GM21786 (cell line): ENCODE results near the gene MRPL9.
"Not testable (repeated sequence)": the region's sequence is repeated elsewhere in the genome, so short reads cannot be mapped to it uniquely, and the experiment has no call there.

ENCODE experiments used
- ATAC-seq: cut with Tn5 transposase; IDR thresholded peaks from one replicate; pipeline ENCODE4 v1.9.1; 2021; ENCODE audit not compliant: unreplicated experiment

Gene MRPL9

DNA sequence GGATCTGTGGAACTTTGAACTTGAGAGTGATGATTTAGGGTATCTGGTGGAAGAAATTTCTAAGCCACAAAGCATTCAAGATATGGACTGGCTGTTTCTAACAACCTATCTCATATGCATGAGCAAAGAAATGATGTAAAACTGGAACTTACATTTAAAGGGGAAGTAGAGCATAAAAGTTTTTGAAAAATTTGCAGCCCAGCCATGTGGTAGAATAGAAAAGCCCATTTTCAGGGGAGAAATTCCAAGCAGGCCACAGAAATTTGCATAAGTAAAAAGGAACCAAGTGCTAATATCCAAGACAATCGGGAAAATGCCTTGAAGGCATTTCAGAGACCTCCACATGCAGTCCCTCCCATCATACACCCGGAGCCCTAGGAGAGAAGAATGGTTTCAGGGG, 26.3 kb downstream of the MRPL9 start:
- ATAC-seq = no peak

DNA sequence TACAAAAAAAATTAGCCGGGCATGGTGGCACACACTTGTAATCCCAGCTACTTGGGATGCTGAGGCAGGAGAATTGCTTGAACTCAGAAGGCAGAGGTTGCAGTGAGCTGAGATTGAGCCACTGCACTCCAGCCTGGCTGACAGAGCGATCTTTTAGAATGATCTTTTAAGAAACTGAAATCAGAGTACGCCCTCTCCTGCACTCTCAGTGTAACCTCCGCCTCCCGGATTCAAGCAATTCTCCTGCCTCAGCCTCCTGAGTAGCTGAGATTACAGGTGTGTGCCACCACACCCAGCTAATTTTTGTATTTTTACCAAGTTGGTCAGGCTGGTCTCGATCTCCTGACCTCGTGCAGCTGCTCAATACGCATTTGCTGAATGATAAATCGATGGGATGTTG, 29.3 kb downstream of the MRPL9 start:
- ATAC-seq = not testable (repeated sequence)

DNA sequence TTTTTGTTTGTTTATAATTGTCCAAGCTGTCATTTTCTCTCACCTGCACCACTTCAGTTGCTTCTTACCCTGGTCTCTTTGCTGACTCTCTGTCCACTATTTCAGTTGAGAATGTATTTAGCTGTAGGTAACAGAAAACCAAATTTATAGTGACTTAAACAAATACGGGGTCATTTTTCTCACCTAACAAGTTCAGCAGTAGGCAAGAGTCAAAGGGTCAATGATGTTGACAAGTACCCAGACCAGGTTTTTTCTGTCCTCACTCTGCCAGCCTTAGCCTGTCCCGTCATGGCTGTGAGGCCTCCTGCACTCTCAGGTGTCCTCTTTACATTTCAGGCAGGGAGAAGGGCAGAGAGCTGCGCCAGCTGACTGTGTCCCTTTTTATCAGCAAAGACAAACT, 30.2 kb downstream of the MRPL9 start:
- ATAC-seq = no peak

DNA sequence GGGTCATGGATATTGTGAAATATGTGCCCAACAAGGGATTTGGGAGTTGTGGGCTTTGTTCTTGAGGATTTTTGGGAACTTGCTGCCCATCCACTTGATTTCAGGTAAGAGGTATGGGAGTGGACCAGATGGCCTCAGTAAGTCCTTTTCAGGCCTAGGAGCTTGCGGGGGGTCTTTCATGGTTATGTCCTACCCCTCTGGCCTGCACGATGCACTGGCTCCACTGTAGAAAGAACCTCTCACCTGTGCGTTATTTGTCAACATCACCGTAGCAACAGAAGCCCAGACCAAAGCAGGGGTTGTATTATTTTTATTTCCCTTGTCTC, 33.4 kb downstream of the MRPL9 start:
- no peak for ATAC-seq

DNA sequence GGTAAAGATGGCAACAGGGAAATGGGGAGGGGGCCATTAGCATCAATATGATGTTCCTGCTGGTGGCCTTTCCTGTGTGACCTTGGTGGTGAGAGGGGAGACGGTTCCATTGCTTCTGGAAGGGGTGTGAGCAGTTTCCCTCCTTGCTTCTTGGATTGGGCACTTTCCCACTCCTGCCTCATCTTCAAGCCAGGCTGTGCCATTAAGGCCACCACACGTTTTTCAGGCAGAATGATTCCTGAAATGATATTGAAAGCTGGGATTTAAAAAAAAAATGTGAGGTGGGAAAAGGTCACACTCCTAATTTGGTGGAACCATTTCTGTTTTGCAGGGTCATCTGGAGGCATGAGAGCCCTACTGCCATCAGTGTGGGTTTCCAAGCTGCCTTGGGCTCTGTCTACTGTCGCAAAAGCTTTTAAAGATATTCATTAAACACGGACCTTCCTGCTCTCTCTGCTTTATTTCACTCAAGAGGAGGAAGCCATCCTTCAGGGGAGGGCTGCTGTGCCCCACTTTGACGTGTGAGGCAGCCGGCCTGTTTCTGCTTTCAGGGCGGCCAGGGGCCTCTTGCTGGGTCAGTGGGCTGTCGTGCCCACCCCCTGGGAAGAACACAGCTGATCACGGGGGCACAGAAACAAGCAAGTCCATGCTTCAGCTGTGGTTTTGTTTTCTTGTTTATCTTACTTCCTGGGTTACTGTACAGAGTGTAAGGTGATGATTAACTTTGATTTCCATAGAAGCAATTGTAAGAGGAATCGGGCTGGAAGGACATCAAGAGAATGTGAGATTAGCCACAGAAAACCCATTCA, 33.9 kb downstream of the MRPL9 start:
- ATAC-seq = no peak

DNA sequence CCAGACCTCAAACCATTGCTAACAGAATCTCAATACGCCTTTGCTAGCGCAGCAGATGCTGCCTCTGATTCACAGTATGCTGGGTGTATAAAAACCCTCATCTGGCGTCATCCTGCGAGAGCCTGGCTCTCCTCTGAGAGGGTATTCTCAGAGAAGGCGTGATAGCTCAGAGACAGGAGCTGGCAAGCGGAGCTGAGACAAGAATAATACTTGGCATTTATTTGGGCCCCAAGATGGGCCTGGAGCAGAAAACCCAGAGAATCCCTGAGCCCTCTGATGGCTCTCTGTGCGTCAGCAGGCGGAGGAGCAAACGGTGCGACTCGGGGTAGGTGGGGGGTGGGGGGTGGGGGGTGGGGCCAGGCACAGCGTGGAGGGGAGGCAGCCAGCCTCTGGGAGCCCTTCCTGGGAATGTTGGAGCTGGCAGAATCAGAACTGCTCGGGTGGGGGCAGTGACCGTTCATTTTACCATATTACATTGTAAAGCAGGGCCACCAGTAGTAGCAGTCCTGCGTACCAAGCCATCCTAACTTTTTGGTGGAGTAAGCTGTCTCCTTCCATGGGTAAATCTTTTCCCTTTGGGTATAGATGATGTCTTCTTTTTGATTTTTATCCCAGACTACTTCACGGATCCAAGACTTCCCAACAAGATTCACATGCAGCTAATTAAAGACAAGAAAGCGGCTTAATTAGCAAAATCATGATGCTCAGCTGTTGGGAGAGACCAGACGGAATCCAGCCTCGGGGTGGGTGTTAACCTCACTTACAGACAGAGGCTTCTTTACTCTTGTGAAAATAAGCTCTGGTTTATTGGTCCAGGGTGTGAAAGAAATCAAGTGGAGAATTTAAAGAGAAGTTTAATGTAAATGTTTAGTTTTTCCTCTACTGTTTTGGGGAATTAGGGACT, 34.9 kb downstream of the MRPL9 start:
- ATAC-seq = no peak

DNA sequence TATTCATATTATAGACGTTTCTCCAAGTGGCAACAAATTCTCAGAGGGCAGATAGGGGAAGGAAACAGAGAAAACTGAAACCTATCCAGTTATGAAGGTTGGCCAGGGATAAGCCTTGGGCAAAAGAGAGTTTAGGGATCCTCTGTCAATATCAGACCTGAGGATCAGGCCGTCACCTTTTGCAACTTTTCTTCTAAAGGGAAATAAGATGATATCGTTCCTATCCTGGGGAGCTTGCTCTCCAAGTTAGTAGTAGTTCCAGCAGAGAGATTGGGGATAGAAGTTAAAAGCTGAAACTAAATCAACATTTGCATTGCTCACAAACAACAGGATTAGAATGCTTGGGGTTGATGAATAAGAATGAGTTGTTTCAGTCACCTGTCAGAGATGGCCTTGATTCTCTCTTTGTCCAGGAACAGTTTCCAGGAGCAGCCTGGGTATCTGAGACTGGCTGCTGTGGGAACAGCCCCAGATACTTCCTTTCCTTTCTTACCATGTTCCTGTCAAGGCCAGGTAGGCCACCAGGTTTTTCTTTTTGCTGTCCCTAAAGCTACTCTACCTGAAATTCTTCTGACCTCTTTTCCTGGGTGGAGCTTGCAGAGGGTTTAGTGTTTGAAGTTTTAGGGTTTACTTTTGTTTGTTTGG, 39.4 kb downstream of the MRPL9 start:
- no peak for ATAC-seq

DNA sequence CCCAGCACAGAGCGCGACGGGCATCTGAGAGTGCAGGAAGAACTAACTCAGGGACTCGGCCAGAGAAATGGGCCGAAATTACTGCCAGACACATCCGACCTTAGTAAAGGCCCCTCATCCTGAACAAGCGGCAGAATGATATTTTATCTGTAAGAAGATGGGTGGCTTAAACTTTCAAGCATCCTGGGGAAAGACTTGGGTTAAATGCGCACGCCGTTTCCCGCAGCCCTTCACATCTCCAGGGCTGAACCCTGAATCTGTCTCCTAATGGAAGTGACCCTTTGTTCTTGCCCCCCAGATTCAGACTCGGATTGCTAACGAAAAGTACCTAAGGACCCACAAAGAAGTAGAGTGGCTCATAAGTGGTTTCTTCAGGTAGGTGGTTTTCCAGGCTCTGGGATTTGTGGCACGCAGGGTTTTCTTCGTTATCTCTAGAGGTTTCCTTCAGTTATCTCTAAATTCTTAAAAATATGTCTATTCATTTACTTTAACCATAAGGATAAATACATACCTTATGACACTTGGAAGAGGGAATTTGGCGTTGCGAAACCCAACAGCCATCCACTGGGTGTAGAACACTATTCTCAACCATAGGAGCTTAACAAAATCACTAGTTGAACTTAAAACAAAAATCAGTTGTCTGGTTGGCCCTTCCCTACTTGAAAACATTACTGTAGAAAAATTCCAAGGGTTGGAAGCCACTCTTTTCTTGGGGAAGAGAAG, 41.3 kb downstream of the MRPL9 start:
- no peak for ATAC-seq

DNA sequence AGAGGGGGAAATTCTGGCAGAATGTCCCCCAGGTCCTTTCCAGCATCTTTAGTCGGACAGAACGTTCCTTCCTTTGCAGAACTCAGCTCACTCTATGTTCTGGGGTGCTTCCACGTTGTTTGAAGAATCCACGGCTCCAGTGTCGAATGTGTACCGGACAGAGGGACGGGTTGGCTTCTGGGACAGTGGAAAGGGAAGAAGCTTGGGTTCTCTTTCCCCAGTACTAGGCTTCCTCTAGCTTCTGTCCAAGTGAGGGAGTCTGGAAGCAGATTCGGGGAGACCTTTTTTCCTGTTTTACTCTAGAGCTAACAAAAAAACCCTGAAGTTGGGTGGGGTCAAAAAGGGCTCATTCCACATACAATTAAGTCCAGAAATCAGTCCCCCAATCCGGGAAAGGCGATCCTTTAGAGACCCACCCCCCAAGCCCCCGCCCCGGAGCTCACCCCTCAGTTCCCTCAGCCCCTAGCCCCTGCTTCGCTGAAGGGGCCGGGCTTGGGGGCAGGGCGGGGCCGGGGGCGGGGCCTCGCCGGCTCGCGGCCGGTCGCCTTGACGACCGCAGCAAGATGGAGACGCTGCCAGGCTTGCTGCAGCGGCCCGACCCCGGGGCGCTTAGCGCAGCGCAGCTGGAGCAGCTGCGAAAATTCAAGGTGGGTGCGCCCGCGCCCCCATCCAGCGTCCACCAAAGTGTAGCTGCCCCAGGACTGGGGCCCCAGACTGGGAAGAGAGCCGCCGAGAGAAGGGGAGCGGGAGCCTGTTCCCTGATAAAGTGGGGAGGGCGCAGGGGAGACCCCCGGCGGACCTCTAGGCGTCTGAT, 42.1 kb downstream of the MRPL9 start, which contains the start of gene RIIAD1:
Gene RIIAD1 (plus strand): TSS at position 549 of the 814 bp plus-strand sequence. CDS start 15 bp downstream, at position 564.
- ATAC-seq = no peak

DNA sequence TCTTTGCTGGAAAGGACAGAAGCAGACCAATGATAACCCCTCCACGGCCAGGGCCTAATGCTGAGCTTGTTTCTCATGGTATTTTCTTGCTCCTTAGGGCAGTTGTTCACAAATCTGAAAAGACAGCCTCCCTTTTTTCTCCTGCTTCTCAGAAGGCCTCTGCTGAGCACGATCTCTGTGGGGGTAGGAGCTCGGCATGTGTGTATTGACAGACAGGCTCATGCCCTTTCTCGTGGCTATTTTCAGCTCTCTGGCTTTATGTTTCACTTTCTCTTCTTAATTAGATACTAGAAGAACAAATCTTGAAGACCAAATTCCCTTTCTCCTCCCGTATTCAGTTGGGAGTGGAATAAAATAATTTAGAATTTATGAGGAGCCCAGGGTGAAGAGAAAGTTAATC, 42.7 kb downstream of the MRPL9 start:
- ATAC-seq = no peak

DNA sequence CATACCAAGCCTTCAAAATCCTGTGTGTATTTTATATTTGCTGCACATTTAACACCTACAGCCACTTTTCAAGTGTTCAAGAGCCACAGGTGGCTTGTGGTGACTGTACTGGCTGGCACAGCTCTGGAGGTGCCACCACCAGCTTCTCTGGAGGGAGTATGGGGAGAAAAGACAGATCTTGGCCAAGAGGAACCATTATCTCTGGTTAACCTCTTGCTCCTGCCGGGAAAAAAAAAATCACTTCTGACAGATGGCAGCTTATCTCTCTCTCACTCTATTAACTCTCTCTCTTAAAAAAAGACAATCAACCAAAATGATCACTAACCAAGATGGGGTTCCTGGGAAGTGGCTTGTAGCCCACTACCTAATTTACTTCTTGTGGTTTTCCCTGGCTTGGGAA, 43.2 kb downstream of the MRPL9 start:
- no peak for ATAC-seq

DNA sequence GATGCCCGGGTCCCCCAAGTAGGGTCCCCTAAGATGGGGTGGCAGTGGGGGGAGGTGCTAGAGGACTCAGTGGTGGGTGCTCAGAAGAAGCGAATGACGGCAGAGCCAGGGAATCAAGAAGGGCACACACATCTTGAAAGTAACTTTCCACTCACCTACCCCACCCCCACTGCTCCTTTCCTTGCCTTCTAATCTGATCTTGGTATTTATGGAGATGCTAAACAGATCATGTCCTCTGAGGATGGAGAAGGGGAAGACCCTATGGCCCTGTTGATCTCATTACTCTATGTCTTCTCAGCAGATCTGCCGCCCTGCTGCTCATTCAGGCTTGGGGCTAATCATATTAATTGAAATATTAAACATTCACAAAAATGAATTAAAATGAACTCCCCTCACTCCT, 44.6 kb downstream of the MRPL9 start:
- ATAC-seq = no peak

DNA sequence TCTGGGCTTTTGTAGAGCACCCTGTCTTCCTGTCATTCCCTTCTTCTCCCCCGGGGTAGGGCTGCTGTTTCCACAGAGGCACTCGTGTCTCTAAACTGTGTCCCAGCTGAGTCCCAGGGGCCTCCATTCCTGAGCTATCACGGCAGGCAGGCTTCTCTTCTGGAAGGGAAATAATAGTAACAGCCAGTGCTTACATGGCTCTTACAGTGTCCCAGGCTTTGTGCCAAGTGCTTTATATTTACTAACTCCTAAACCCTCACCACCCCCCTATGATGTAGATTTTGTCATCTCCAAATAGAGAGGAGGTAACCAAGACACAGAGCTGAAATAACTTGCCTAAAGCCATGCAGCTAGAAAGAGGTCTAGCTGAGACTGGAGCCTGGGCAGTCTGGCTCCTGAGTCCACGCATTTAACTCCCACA, 45.3 kb downstream of the MRPL9 start:
- ATAC-seq = no peak

DNA sequence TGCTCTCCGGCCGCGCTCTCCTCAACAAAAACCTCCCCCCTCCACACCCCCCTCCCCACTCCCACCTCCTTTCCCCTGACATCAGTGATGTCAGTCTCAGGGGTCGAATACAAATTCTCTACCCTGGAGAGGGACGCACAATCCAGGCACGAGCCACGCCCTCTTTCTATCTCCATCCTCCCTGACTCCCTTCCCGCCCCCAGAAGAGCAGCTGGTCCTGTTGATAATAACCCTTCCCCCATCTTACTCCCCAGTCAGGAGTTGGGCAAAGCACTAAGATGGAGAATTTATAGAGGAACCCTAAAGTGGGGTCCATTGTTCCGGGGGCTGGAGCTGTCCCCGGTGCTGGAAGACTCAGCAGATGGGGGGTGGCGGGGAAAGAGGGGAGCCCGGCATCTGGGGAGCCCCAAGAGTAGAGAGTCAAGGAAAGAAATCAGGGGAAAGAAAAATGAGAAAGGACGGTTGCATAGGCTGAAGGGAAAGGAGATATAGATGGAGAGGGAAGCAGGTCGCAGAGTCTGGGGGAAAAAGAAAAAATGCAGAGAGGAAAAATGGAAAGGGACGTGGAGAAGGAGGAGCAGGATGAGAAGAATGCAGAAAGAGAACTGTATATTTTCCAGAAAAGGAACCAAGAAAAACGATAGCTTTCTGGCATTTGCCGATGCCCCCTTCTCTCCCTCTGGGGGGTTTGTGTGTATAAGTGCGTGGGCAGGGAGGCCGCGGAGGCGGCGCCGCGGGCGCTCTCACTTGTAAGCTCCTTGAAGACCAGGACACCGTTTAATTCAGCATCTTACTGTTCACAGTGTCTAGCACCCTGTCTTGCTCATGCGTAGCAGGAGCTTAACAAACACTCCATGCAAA, 46.3 kb downstream of the MRPL9 start, which contains the start of gene CELF3:
Gene CELF3 (minus strand): TSS at position 33 of the 861 bp plus-strand sequence. CDS start 783 bp downstream, outside the sequence.
- no peak for ATAC-seq

DNA sequence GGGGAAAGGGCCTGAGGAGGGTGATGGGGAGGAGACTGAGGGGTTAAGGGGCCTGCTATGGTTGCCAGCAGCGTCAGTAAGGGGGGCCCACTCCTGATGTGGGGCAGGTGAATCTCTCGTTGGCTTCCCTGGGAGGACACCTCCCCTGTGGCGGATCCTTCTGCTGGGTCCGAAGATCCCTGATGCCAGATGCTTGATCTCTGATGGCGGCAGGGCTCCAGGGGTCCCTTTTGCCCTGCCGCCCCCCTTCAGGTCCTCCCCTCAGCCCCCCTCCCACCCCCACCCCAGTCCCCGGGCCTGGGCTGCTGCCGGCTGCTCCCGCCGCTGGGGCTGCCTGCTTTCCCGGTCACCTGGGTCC, 46.9 kb downstream of the MRPL9 start:
- no peak for ATAC-seq

DNA sequence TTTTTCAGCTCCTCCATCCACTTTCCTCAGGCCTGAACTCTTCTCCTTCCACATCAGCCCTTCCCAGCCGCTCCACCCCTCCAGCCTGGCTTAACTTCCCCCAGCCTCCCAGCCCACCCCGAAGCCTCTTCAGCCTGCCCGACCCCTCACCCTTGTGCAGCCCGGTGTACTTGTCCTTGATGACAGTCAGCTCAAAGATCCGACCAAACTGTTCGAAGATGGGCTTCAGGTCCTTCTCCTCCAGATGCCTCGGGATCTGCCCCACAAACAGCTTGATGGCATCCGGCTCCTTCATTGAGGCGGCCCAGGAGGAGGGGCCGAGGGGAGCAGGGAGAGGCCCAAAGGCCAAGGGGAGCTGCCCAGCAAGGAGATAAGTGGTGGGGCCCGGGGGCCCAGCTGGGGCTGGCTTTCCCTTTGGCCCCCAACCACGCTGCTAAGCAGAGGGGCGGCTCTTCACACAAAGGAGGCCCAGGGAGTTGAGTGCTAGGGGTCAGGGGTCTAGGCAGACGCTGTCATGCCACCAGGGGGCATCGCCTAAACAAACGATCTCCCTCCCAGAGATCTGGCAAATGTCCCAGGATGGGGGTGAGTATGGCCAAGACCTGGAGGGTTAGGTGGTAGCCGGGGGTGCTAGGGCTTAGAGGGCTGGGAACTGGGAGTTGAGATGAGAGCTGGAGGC, 47.4 kb downstream of the MRPL9 start:
- no peak for ATAC-seq

DNA sequence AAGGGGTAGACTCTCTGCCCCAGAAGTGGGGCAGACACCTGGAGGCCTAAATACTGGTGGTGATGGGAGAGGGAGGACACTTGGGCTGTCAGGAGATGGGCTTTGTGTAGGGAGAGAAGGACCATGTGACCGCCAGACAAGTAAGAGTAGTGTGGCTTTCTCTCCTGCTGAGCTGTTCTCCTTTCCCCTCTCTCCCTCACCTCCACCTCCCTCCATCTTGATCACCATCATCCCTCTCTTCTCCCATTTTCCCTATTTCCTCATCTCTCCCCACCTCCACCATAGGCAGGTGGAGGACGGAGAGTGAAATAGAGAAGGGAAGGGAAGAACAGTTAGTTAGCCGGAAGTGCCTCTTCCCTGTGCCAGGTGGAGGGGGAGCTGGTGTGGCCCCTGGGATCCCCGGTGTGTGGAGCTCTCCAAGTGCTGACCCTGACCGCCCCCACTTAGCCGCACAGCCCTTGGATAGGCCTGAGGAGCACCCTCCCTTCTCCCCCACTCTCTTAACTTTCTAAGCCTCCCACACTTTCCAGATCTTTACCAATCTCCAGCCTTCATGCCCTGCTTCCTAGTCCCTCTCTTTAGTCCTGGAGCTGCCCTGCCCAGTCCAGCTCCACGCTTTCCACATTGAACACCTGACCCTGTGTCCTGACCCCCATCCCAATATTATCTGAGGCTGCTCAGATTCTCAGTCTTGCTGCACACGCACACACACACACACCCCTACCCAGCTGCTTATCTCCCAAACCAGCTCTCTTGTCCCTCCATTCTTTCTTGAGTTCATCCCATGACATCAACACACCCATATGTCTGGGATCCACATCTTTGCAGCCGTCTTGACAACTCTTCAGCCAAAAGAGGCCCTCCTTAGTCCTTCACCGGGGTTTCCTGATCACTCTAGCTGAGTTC, 48.2 kb downstream of the MRPL9 start:
- ATAC-seq = no peak

DNA sequence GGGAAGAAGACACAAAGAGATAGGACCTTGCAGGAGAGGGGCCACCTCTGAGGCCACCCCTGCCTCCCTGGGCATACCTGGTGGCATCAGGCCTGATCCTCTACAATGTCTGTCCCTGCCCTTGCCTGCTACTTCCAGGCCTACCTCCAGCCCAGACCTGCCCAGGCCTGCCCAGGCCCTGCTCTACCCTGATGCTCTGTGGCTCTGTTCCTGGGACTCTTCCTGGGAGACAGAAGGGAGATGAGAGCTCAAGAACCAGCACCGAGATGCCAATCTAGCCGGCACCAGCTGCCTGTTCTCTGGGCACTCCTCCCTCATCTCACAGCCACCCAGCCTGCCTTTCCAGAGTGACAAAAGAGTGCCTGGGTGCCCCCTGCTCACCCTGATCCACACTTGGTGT, 49.4 kb downstream of the MRPL9 start:
- ATAC-seq = no peak
